KOPT-K1 (cell line): ENCODE results near the gene SIM1.

Experiments
- H3K27ac ChIP-seq: fragments of 200-600 bp; sonication (generic); 2 replicates; pipeline ENCODE4 v1.5.1; 2016; ENCODE audit warnings: antibody characterized with exemption, mild to moderate bottlenecking, low read depth, low read length; ENCODE audit not compliant: poor library complexity, severe bottlenecking
- H3K36me3 ChIP-seq: fragments of 200-600 bp; sonication (generic); 2 replicates; pipeline ENCODE4 v1.5.1; 2017; ENCODE audit warnings: antibody characterized with exemption, mild to moderate bottlenecking, low read length, moderate library complexity; ENCODE audit not compliant: insufficient read depth
- H3K9me3 ChIP-seq: fragments of 200-600 bp; sonication (generic); 2 replicates; pipeline ENCODE4 v1.5.1; 2017; ENCODE audit warnings: antibody characterized with exemption, low read length, mild to moderate bottlenecking; ENCODE audit not compliant: insufficient read depth, poor library complexity, severe bottlenecking

The SIM1 gene

GRCh38 chr6:100482698-100483097 lies 18.0 kb upstream of the SIM1 start:
- no peak overlapping the region for H3K27ac ChIP-seq
- H3K36me3 ChIP-seq, result no peaks in the 10 kb centered on the region
- H3K9me3 ChIP-seq, result no peaks in the 10 kb centered on the region

GRCh38 chr6:100479179-100480035 lies 14.7 kb upstream of the SIM1 start:
- no peaks in the 10 kb centered on the region for H3K36me3 ChIP-seq
- peak overlapping the region; percentile 5 for H3K27ac ChIP-seq

GRCh38 chr6:100475554-100476320 lies 11.0 kb upstream of the SIM1 start:
- H3K9me3 ChIP-seq, result no peaks in the 10 kb centered on the region
- H3K27ac ChIP-seq, result no peak overlapping the region
- no peaks in the 10 kb centered on the region for H3K36me3 ChIP-seq

More at GRCh38 chr6:100479179-100480035, 14.7 kb upstream of the SIM1 start:
- no peaks in the 10 kb centered on the region for H3K9me3 ChIP-seq

GRCh38 chr6:100473182-100473581 lies 8.5 kb upstream of the SIM1 start:
- no peaks in the 10 kb centered on the region for H3K9me3 ChIP-seq
- no peaks in the 10 kb centered on the region for H3K36me3 ChIP-seq
- peak overlapping the region; percentile 36 for H3K27ac ChIP-seq

- H3K27ac ChIP-seq, result peak overlapping the region; percentile 36
- no peaks in the 10 kb centered on the region for H3K36me3 ChIP-seq
- no peaks in the 10 kb centered on the region for H3K9me3 ChIP-seq
Observed at GRCh38 chr6:100472674-100473073, 8.0 kb upstream of the SIM1 start.

- Histone ChIP-seq H3K27ac (no peak overlapping the region), H3K36me3 (no peaks in the 10 kb centered on the region), H3K9me3 (peaks cover 18% of the 10 kb centered on the region)
Observed at GRCh38 chr6:100470422-100471120, 5.8 kb upstream of the SIM1 start.

GRCh38 chr6:100469101-100469859 lies 4.6 kb upstream of the SIM1 start:
- no peaks in the 10 kb centered on the region for H3K36me3 ChIP-seq
- peaks cover 31% of the 10 kb centered on the region for H3K9me3 ChIP-seq
- H3K27ac ChIP-seq, result no peak overlapping the region

GRCh38 chr6:100468016-100468622 lies 3.4 kb upstream of the SIM1 start:
- H3K9me3 ChIP-seq, result peaks cover 40% of the 10 kb centered on the region
- H3K27ac ChIP-seq, result no peak overlapping the region
- H3K36me3 ChIP-seq, result no peaks in the 10 kb centered on the region

- Histone ChIP-seq H3K27ac (no peak overlapping the region), H3K9me3 (peaks cover 40% of the 10 kb centered on the region), H3K36me3 (no peaks in the 10 kb centered on the region)
Observed at GRCh38 chr6:100467129-100468015, 2.7 kb upstream of the SIM1 start.

- H3K36me3 ChIP-seq, result no peaks in the 10 kb centered on the region
- H3K27ac ChIP-seq, result no peak overlapping the region
- peaks cover 40% of the 10 kb centered on the region for H3K9me3 ChIP-seq
Observed at GRCh38 chr6:100466410-100467128, 1.8 kb upstream of the SIM1 start.

GRCh38 chr6:100465701-100466409 lies 1.1 kb upstream of the SIM1 start:
- Histone ChIP-seq H3K27ac (no peak overlapping the region), H3K36me3 (no peaks in the 10 kb centered on the region), H3K9me3 (peaks cover 40% of the 10 kb centered on the region)

- Histone ChIP-seq H3K9me3 (peaks cover 40% of the 10 kb centered on the region), H3K36me3 (no peaks in the 10 kb centered on the region), H3K27ac (no peak overlapping the region)
Observed at GRCh38 chr6:100464162-100464851, 414 bp downstream of the SIM1 start.
